ENCODE results near the gene RNF31. TPM values are rescaled to one million over a fixed set of nuclear protein-coding genes. Genes with fewer than 3 reads are reported as not detected.

Gene RNF31
- total RNA-seq, 1 experiment from 2014 or later = 48.6 TPM

- Histone ChIP-seq H3K4me3 (ENCODE audit: low read depth in 2 of 2, low read length in 2 of 2) (peak overlapping the region; percentile 81 to 82), H3K36me3 (ENCODE audit: control insufficient read depth, insufficient read depth, low read length) (0 out of 2 replicates have a peak, but pooled peaks cover 2% of the 10 kb centered on the region), H3K9me3 (ENCODE audit: control insufficient read depth, insufficient read depth, low read depth, low read length) (no peaks in the 10 kb centered on the region), H3K27me3 (ENCODE audit: control insufficient read depth, insufficient read depth, low read length) (no peaks in the 10 kb centered on the region), H3K27ac (ENCODE audit: low read length) (peak overlapping the region; percentile 83), H3K4me1 (ENCODE audit: control insufficient read depth, insufficient read depth, low read length) (0 out of 2 replicates have a peak, but pooled peaks cover 10% of the 10 kb centered on the region)
- CTCF ChIA-PET = no interaction called here
- ATAC-seq (no peak), DNase-seq (ENCODE audit: low read depth, low spot score) (no peak)
- TF ChIP-seq SIN3A (IDR thresholded peaks at IDR 0.05; ENCODE audit: borderline replicate concordance, insufficient read depth, low read depth, low read length) (no peak), POLR2AphosphoS5 (IDR thresholded peaks at IDR 0.05; ENCODE audit: low read depth, low read length) (no peak)
- POLR2A ChIA-PET = interaction anchor here (0.6 kb wide), 1 partner anchor 133 kb away, joined by 3 read pairs; no protein-coding TSS in a partner anchor
- BruUV-seq (replicated peaks) = no TSS peak
- intact Hi-C loops (cut with micrococcal nuclease; ENCODE audit: unreplicated experiment) (no loop called here), in situ Hi-C loops (cut with HindIII; ENCODE audit: low pct_unique_long_range_greater_than_20kb, low sequenced_read_pairs) (no loop called here)
These were observed 39.7 kb downstream of the RNF31 start for GRCh38 chr14:24186831-24187538.

DNA sequence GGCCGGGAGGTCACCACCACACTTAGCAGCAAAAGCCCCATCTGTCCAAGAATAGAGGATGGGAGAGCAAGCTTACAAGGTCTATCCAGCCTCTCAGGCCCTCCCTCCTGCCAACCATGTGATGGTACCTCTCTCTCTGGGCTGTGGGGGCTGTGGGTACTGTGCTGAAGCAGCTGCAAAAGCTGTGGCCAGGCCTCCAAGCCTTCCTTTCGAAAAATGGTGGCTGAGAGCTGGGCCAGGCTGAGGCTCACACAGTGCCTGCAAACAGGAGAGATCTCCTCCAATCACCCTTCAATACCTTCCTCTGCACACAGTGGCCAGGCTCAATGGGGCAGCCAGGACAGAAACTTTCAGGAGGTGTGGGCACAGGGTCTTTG lies 40.2 kb downstream of the RNF31 start:
- intact Hi-C loops (cut with micrococcal nuclease; ENCODE audit: unreplicated experiment) = no loop called here
- H3K27ac ChIP-seq (ENCODE audit: low read length) = peak overlapping the region; percentile 83
- in situ Hi-C loops (cut with HindIII; ENCODE audit: low pct_unique_long_range_greater_than_20kb, low sequenced_read_pairs) = no loop called here
- 0 out of 2 replicates have a peak, but pooled peaks cover 10% of the 10 kb centered on the region for H3K4me1 ChIP-seq (ENCODE audit: control insufficient read depth, insufficient read depth, low read length)
- no TSS peak for BruUV-seq (replicated peaks)
- 0 out of 2 replicates have a peak, but pooled peaks cover 2% of the 10 kb centered on the region for H3K36me3 ChIP-seq (ENCODE audit: control insufficient read depth, insufficient read depth, low read length)
- TF ChIP-seq POLR2AphosphoS5 (IDR thresholded peaks at IDR 0.05; ENCODE audit: low read depth, low read length) (no peak), TCF7L2 (IDR thresholded peaks at IDR 0.05; ENCODE audit: low read depth, low read length) (no peak), SIN3A (IDR thresholded peaks at IDR 0.05; ENCODE audit: borderline replicate concordance, insufficient read depth, low read depth, low read length) (no peak)
- TF ChIP-seq, protein P1, sequence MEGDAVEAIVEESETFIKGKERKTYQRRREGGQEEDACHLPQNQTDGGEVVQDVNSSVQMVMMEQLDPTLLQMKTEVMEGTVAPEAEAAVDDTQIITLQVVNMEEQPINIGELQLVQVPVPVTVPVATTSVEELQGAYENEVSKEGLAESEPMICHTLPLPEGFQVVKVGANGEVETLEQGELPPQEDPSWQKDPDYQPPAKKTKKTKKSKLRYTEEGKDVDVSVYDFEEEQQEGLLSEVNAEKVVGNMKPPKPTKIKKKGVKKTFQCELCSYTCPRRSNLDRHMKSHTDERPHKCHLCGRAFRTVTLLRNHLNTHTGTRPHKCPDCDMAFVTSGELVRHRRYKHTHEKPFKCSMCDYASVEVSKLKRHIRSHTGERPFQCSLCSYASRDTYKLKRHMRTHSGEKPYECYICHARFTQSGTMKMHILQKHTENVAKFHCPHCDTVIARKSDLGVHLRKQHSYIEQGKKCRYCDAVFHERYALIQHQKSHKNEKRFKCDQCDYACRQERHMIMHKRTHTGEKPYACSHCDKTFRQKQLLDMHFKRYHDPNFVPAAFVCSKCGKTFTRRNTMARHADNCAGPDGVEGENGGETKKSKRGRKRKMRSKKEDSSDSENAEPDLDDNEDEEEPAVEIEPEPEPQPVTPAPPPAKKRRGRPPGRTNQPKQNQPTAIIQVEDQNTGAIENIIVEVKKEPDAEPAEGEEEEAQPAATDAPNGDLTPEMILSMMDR (IDR thresholded peaks at IDR 0.05) = no peak
- TF ChIP-seq, protein P2, sequence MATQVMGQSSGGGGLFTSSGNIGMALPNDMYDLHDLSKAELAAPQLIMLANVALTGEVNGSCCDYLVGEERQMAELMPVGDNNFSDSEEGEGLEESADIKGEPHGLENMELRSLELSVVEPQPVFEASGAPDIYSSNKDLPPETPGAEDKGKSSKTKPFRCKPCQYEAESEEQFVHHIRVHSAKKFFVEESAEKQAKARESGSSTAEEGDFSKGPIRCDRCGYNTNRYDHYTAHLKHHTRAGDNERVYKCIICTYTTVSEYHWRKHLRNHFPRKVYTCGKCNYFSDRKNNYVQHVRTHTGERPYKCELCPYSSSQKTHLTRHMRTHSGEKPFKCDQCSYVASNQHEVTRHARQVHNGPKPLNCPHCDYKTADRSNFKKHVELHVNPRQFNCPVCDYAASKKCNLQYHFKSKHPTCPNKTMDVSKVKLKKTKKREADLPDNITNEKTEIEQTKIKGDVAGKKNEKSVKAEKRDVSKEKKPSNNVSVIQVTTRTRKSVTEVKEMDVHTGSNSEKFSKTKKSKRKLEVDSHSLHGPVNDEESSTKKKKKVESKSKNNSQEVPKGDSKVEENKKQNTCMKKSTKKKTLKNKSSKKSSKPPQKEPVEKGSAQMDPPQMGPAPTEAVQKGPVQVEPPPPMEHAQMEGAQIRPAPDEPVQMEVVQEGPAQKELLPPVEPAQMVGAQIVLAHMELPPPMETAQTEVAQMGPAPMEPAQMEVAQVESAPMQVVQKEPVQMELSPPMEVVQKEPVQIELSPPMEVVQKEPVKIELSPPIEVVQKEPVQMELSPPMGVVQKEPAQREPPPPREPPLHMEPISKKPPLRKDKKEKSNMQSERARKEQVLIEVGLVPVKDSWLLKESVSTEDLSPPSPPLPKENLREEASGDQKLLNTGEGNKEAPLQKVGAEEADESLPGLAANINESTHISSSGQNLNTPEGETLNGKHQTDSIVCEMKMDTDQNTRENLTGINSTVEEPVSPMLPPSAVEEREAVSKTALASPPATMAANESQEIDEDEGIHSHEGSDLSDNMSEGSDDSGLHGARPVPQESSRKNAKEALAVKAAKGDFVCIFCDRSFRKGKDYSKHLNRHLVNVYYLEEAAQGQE (IDR thresholded peaks at IDR 0.05; ENCODE audit: insufficient read depth in 1 of 2, low read depth in 2 of 2, low read length in 1 of 2) = no peak
- peak overlapping the region; percentile 81 to 82 for H3K4me3 ChIP-seq (ENCODE audit: low read depth in 2 of 2, low read length in 2 of 2)
- DNase-seq (ENCODE audit: low read depth, low spot score) (no peak), ATAC-seq (no peak)
- POLR2A ChIA-PET = interaction anchor here (0.6 kb wide), 1 partner anchor 26 kb away, joined by 3 read pairs; no protein-coding TSS in a partner anchor
- H3K9me3 ChIP-seq (ENCODE audit: control insufficient read depth, insufficient read depth, low read depth, low read length) = no peaks in the 10 kb centered on the region
- CTCF ChIA-PET = no interaction called here
- no peaks in the 10 kb centered on the region for H3K27me3 ChIP-seq (ENCODE audit: control insufficient read depth, insufficient read depth, low read length)
